KMS-11 (cell line): Measurements from ENCODE around the gene MRI1.

ENCODE experiments used
- H2AFZ ChIP-seq: fragments of 200-600 bp; sonication (generic); 2 replicates; pipeline ENCODE4 v1.6.1; 2016; ENCODE audit warnings: antibody characterized with exemption, mixed run types, low read depth
- H3K27ac ChIP-seq: fragments of 200-600 bp; sonication (generic); 2 replicates; pipeline ENCODE4 v1.6.1; 2016; ENCODE audit warnings: mild to moderate bottlenecking, mixed run types
- H3K27me3 ChIP-seq: fragments of 200-600 bp; sonication (generic); 2 replicates; pipeline ENCODE4 v1.6.1; 2017; ENCODE audit warnings: mild to moderate bottlenecking, low read depth, mixed run types, moderate library complexity; ENCODE audit not compliant: insufficient read depth
- H3K36me3 ChIP-seq: fragments of 200-600 bp; sonication (generic); 2 replicates; pipeline ENCODE4 v1.6.1; 2017; ENCODE audit warnings: mild to moderate bottlenecking, mixed run types; ENCODE audit not compliant: insufficient read depth
- H3K4me1 ChIP-seq: fragments of 200-600 bp; sonication (generic); 2 replicates; pipeline ENCODE4 v1.6.1; 2016; ENCODE audit warnings: mild to moderate bottlenecking, low read depth, mixed run types; ENCODE audit not compliant: poor library complexity, severe bottlenecking
- H3K4me2 ChIP-seq: fragments of 200-600 bp; sonication (generic); 2 replicates; pipeline ENCODE4 v1.7.0; 2016; ENCODE audit warnings: mild to moderate bottlenecking, mixed run types
- H3K4me3 ChIP-seq: fragments of 200-600 bp; sonication (generic); IDR thresholded peaks from 2 replicates; pipeline ENCODE4 v1.6.1; 2017; ENCODE audit warnings: low read depth, low read length, mixed read lengths; ENCODE audit not compliant: insufficient read depth
- H3K79me2 ChIP-seq: fragments of 200-600 bp; sonication (generic); 2 replicates; pipeline ENCODE4 v1.6.1; 2016; ENCODE audit warnings: low read depth, mixed run types; ENCODE audit not compliant: insufficient read depth
- H3K9ac ChIP-seq: fragments of 200-600 bp; sonication (generic); 2 replicates; pipeline ENCODE4 v1.6.1; 2016; ENCODE audit warnings: mild to moderate bottlenecking, mixed run types
- H4K20me1 ChIP-seq: fragments of 200-600 bp; sonication (generic); 2 replicates; pipeline ENCODE4 v1.6.1; 2016; ENCODE audit warnings: mild to moderate bottlenecking, mixed run types; ENCODE audit not compliant: insufficient read depth
- TF ChIP-seq, protein P1 (sequence below): fragments of 200-600 bp; sonication (generic); conservative IDR thresholded peaks from 2 replicates; pipeline ENCODE4 v1.6.1; 2017; ENCODE audit warnings: low read depth, mild to moderate bottlenecking, antibody characterized with exemption, low read length, moderate library complexity, mixed read lengths

MRI1 gene

DNA sequence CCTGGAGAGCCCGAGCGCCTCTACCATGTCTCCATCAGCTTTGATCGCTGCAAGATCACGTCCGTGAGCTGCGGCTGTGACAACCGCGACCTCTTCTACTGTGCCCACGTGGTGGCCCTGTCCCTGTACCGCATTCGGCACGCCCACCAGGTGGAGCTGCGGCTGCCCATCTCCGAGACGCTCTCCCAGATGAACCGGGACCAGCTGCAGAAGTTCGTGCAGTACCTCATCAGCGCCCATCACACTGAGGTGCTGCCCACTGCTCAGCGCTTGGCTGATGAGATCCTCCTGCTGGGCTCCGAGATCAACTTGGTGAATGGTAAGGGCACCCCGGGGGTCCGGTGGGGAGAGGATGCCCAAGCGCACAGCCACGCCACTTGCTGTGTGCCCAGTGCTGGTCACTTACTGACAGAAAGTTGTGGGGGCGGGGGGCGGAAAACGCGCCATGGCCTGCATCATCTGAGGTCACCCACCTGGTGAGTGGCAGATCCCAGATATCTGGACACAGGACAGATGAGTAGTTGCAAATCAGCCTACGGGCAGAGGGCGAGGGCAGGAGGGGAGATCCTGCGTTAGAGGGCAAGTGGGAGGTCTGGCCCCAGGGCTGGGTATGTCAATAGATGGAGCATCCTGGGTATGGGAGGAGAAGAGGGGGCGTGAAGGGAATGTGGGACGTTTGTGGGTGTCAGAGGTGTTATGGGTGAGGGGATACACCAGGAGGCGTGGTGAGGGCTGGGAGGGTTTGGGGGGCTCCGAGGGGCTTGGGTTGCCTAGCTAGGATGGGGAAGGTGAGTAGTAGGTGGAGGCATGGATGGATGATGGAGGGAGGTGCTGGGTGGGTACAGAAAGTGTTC lies 40.7 kb downstream of the MRI1 start:
- Histone ChIP-seq H3K36me3 (no peaks in the 10 kb centered on the region), H3K9ac (no peak overlapping the region), H3K4me2 (no peak overlapping the region), H3K27ac (no peak overlapping the region), H3K27me3 (no peaks in the 10 kb centered on the region), H3K79me2 (no peaks in the 10 kb centered on the region), H3K4me1 (no peaks in the 10 kb centered on the region), H3K4me3 (no peak overlapping the region), H2AFZ (no peak overlapping the region), H4K20me1 (no peaks in the 10 kb centered on the region)
- TF ChIP-seq, protein P1, sequence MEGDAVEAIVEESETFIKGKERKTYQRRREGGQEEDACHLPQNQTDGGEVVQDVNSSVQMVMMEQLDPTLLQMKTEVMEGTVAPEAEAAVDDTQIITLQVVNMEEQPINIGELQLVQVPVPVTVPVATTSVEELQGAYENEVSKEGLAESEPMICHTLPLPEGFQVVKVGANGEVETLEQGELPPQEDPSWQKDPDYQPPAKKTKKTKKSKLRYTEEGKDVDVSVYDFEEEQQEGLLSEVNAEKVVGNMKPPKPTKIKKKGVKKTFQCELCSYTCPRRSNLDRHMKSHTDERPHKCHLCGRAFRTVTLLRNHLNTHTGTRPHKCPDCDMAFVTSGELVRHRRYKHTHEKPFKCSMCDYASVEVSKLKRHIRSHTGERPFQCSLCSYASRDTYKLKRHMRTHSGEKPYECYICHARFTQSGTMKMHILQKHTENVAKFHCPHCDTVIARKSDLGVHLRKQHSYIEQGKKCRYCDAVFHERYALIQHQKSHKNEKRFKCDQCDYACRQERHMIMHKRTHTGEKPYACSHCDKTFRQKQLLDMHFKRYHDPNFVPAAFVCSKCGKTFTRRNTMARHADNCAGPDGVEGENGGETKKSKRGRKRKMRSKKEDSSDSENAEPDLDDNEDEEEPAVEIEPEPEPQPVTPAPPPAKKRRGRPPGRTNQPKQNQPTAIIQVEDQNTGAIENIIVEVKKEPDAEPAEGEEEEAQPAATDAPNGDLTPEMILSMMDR: no peak

DNA sequence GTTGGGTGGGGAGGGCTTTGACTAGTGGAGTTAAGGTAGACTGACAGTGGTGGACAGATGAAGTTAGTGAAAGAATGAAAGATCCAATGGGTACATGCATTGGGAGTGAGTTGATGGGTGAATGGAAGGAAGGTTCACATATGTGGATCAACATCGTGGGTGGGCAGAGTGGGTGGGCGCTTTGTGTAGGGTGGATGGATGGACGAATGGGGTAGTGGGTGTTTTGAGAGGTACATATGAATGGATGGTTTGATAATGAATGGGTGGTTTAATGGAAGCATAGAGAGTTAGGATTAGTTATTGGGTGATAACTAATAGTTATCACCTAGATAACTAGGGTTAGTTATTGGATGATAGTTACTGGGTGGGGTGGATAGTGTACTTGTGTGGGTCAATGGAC lies 42.4 kb downstream of the MRI1 start:
- H3K4me2 ChIP-seq: no peak overlapping the region
- no peak overlapping the region for H3K9ac ChIP-seq
- H2AFZ ChIP-seq: no peak overlapping the region
- TF ChIP-seq, protein P1: no peak
- H3K4me1 ChIP-seq: no peaks in the 10 kb centered on the region
- H3K4me3 ChIP-seq: no peak overlapping the region
- no peaks in the 10 kb centered on the region for H3K79me2 ChIP-seq
- no peaks in the 10 kb centered on the region for H4K20me1 ChIP-seq
- no peak overlapping the region for H3K27ac ChIP-seq
- H3K36me3 ChIP-seq: no peaks in the 10 kb centered on the region
- H3K27me3 ChIP-seq: no peaks in the 10 kb centered on the region

DNA sequence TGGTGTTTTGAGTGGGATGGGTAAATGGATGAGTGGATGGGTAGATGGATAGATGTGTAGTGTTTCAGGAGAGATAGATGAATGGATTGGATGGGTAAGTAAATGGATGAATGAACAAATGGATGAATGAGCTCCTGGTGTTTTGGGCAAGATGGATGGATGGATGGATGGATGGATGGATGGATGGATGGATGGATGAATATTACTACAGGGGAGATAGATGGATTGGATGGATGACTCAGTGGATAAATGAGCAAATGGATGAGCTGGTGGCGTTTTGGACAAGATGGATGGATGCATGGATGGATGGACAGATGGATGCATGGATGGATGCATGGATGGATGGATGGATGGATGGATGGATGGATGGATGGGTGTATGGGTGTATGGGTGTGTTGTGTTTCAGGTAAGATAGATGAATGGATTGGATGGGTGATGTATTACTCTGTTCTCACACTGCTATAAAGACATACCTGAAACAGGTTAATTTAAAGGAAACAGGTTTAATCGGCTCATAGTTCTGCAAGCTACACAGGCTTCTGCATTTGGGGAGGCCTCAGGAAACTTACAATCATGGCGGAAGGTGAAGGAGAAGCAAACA lies 43.2 kb downstream of the MRI1 start:
- H3K4me1 ChIP-seq: no peaks in the 10 kb centered on the region
- no peaks in the 10 kb centered on the region for H3K79me2 ChIP-seq
- H3K4me2 ChIP-seq: no peak overlapping the region
- H2AFZ ChIP-seq: no peak overlapping the region
- H3K27me3 ChIP-seq: no peaks in the 10 kb centered on the region
- no peak overlapping the region for H3K4me3 ChIP-seq
- H3K9ac ChIP-seq: no peak overlapping the region
- H3K36me3 ChIP-seq: no peaks in the 10 kb centered on the region
- H4K20me1 ChIP-seq: no peaks in the 10 kb centered on the region
- TF ChIP-seq, protein P1: no peak
- no peak overlapping the region for H3K27ac ChIP-seq

DNA sequence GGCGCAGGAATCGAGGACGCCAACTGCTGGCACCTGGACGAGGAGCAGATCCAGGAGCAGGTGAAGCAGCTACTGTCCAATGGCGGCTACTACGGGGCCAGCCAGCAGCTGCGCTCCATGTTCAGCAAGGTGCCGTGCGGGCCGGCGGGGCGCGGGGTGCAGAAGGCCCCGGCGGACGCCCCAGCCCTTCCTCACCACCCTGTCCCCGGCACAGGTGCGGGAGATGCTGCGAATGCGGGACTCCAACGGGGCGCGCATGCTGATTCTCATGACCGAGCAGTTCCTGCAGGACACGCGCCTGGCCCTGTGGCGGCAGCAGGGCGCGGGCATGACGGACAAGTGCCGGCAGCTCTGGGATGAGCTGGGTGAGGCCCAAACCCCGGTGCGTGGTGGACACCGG lies 44.5 kb downstream of the MRI1 start:
- no peak overlapping the region for H3K27ac ChIP-seq
- H3K4me2 ChIP-seq: no peak overlapping the region
- TF ChIP-seq, protein P1: no peak
- H3K36me3 ChIP-seq: no peaks in the 10 kb centered on the region
- H3K27me3 ChIP-seq: no peaks in the 10 kb centered on the region
- H3K79me2 ChIP-seq: no peaks in the 10 kb centered on the region
- H3K4me1 ChIP-seq: no peaks in the 10 kb centered on the region
- H3K9ac ChIP-seq: no peak overlapping the region
- H4K20me1 ChIP-seq: no peaks in the 10 kb centered on the region
- H2AFZ ChIP-seq: no peak overlapping the region
- H3K4me3 ChIP-seq: no peak overlapping the region
